BJ (cell line): Measurements from ENCODE around the gene PPM1M. TPM values are rescaled to one million over a fixed set of nuclear protein-coding genes. Genes with fewer than 3 reads are reported as not detected.
"Not testable (repeated sequence)": the region's sequence is repeated elsewhere in the genome, so short reads cannot be mapped to it uniquely, and the experiment has no call there.

Source experiments
- CTCF ChIA-PET: fragments of 350-600 bp; formaldehyde crosslinking; extraction: SDS; loops from one replicate; lab custom pipeline; 2021; ENCODE audit warnings: antibody characterized with exemption, inconsistent platforms; lab: Yijun Ruan, JAX
- POLR2A ChIA-PET: fragments of 300-600 bp; sonication (Branson Sonifier 250); formaldehyde crosslinking; extraction: SDS; loops from one replicate; lab custom pipeline; 2021; ENCODE audit warnings: antibody characterized with exemption; lab: Charles Lee
- DNase-seq: peaks from one replicate; pipeline ENCODE4 v3.0.0-alpha.2; 2011; ENCODE audit warnings: low read depth
- H3K27me3 ChIP-seq: 2 replicates; pipeline ENCODE4 v1.6.0; 2011; ENCODE audit warnings: low read length; ENCODE audit not compliant: control insufficient read depth, insufficient read depth
- H3K36me3 ChIP-seq: 2 replicates; pipeline ENCODE4 v1.5.1; 2011; ENCODE audit warnings: low read length; ENCODE audit not compliant: control insufficient read depth, insufficient read depth
- H3K4me3 ChIP-seq: 2 replicates; pipeline ENCODE4 v1.5.1; 2011; ENCODE audit warnings: low read depth, mild to moderate bottlenecking, control low read depth, low read length
- CTCF ChIP-seq: IDR thresholded peaks from 2 replicates; pipeline ENCODE4 v1.5.1; 2011; ENCODE audit warnings: low read depth, mild to moderate bottlenecking, control low read depth, inconsistent platforms, low read length, moderate library complexity; ENCODE audit not compliant: insufficient read depth
- polyA plus RNA-seq: library from polyadenylated mRNA; depleted of rRNA; stranded (reverse); fragments of >200 nt; gene quantifications from 2 replicates; pipeline ENCODE4 v1.2.3, GENCODE V29; 2011

Gene PPM1M
- polyA plus RNA-seq, 1 experiment: 52.2 TPM

- CTCF ChIA-PET: interaction anchor here (1.2 to 1.9 kb wide), 2 partner anchors 17 to 32 kb away, joined by 4 to 6 read pairs; no protein-coding TSS in a partner anchor
- H3K4me3 ChIP-seq: no peak overlapping the region
- H3K27me3 ChIP-seq: no peaks in the 10 kb centered on the region
- POLR2A ChIA-PET: no interaction called here
- no peak for TF ChIP-seq CTCF
- no peak for DNase-seq
- peaks cover 16% of the 10 kb centered on the region for H3K36me3 ChIP-seq
These were observed 24.7 kb downstream of the PPM1M start for GRCh38 chr3:52270252-52270754.

- H3K27me3 ChIP-seq, POLR2A ChIA-PET, DNase-seq, H3K4me3 ChIP-seq: not testable (repeated sequence)
- CTCF ChIA-PET: interaction anchor here (0.6 kb wide), 1 partner anchor 12 kb away, joined by 3 read pairs; no protein-coding TSS in a partner anchor
- peaks cover 11% of the 10 kb centered on the region for H3K36me3 ChIP-seq
These were observed 26.6 kb downstream of the PPM1M start for GRCh38 chr3:52272172-52272571.

- no peak for DNase-seq
- H3K27me3 ChIP-seq: no peaks in the 10 kb centered on the region
- peaks cover 10% of the 10 kb centered on the region for H3K36me3 ChIP-seq
- ChIA-PET CTCF (no interaction called here), POLR2A (no interaction called here)
- no peak overlapping the region for H3K4me3 ChIP-seq
- no peak for TF ChIP-seq CTCF
These were observed 27.3 kb downstream of the PPM1M start for GRCh38 chr3:52272831-52273230.

- CTCF ChIA-PET, POLR2A ChIA-PET, H3K4me3 ChIP-seq, H3K36me3 ChIP-seq, DNase-seq, H3K27me3 ChIP-seq: not testable (repeated sequence)
These were observed 29.2 kb downstream of the PPM1M start for GRCh38 chr3:52274781-52275180.

- H3K36me3 ChIP-seq: peaks cover 3% of the 10 kb centered on the region; the same call in 1 of the 2 replicates
- no peak for TF ChIP-seq CTCF
- H3K27me3 ChIP-seq: no peaks in the 10 kb centered on the region
- peak overlapping the region; percentile 68 for H3K4me3 ChIP-seq
- ChIA-PET POLR2A (interaction anchor here (0.6 to 2.0 kb wide), 3 partner anchors 11 to 331 kb away, joined by 3 to 19 read pairs (median 4); partner anchors contain the start of gene GLYCTK), CTCF (interaction anchor here (1.1 to 2.0 kb wide), 5 partner anchors 18 to 50 kb away, joined by 3 to 5 read pairs (median 4); no protein-coding TSS in a partner anchor)
- DNase-seq: no peak
These were observed 31.8 kb downstream of the PPM1M start for GRCh38 chr3:52277071-52277964.

GRCh38 chr3:52277972-52278509, 32.5 kb downstream of the PPM1M start:
- peak; percentile 55 for TF ChIP-seq CTCF
- ChIA-PET POLR2A (interaction anchor here (0.6 to 2.0 kb wide), 5 partner anchors 10 to 332 kb away, joined by 3 to 19 read pairs (median 3); partner anchors contain the start of genes GLYCTK and TWF2), CTCF (interaction anchor here (0.6 to 1.7 kb wide), 10 partner anchors 9 to 81 kb away, joined by 3 to 6 read pairs (median 4); partner anchors contain the start of genes GLYCTK and TLR9)
- DNase-seq: no peak
- H3K36me3 ChIP-seq: peaks cover 1% of the 10 kb centered on the region; the same call in 1 of the 2 replicates
- no peaks in the 10 kb centered on the region for H3K27me3 ChIP-seq
- H3K4me3 ChIP-seq: peak overlapping the region; percentile 68
